NB4 (cell line): ENCODE data around the gene NFIA.

ENCODE experiments used
- CTCF ChIP-seq: IDR thresholded peaks from one replicate; pipeline ENCODE4 v1.5.1; 2012; ENCODE audit warnings: low read depth, low read length
- MYC ChIP-seq: IDR thresholded peaks from 2 replicates; pipeline ENCODE4 v1.6.1; 2011; ENCODE audit warnings: low read depth, low read length
- POLR2A ChIP-seq: IDR thresholded peaks from 2 replicates; pipeline ENCODE4 v1.6.1; 2011; ENCODE audit warnings: mild to moderate bottlenecking; ENCODE audit not compliant: insufficient read length; ENCODE audit errors: extremely low read depth

GRCh38 chr1:61300899-61301298 lies 218.5 kb downstream of the NFIA start:
- TF ChIP-seq CTCF = no peak
- no peak for TF ChIP-seq POLR2A
- TF ChIP-seq MYC = no peak
